ENCODE data around the gene HADHB.

DNA sequence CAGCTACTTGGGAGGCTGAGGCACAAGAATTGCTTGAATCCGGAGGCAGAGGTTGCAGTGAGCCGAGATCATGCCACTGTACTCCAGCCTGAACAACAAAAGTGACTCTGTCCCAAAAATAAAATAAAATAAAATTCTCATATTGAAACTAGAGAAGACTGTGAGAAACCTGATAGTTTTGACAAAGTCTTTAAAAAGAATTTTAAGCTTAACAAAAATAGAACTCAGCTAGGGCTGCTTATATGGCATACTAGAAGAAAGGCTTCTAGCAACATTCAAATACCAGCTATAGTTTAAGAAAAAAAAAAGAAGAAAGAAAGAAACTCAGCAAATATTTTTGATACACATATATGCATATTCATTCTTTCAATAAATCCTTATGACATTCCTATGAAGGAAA, 13.9 kb upstream of the HADHB start:
- TF ChIP-seq, protein P1, sequence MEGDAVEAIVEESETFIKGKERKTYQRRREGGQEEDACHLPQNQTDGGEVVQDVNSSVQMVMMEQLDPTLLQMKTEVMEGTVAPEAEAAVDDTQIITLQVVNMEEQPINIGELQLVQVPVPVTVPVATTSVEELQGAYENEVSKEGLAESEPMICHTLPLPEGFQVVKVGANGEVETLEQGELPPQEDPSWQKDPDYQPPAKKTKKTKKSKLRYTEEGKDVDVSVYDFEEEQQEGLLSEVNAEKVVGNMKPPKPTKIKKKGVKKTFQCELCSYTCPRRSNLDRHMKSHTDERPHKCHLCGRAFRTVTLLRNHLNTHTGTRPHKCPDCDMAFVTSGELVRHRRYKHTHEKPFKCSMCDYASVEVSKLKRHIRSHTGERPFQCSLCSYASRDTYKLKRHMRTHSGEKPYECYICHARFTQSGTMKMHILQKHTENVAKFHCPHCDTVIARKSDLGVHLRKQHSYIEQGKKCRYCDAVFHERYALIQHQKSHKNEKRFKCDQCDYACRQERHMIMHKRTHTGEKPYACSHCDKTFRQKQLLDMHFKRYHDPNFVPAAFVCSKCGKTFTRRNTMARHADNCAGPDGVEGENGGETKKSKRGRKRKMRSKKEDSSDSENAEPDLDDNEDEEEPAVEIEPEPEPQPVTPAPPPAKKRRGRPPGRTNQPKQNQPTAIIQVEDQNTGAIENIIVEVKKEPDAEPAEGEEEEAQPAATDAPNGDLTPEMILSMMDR (CRISPR knock-in tag; IDR thresholded peaks at IDR 0.05), result no peak
- TF ChIP-seq NR2F2 (IDR thresholded peaks at IDR 0.05; ENCODE audit: borderline replicate concordance, low read depth), result no peak
- no peak for TF ChIP-seq NBN (conservative IDR thresholded peaks at IDR 0.05)
- no peak for TF ChIP-seq ZNF18 (CRISPR knock-in tag; IDR thresholded peaks at IDR 0.05; ENCODE audit: insufficient replicate concordance)
- no peak for TF ChIP-seq POLR2AphosphoS5 (IDR thresholded peaks at IDR 0.05; ENCODE audit: low read depth, low read length)
- TF ChIP-seq MYC (CRISPR knock-in tag; IDR thresholded peaks at IDR 0.05; ENCODE audit: borderline replicate concordance), result no peak
- no peak for TF ChIP-seq MEIS2 (CRISPR knock-in tag; IDR thresholded peaks at IDR 0.05)
- no peak for TF ChIP-seq ZNF180 (CRISPR knock-in tag; IDR thresholded peaks at IDR 0.05; ENCODE audit: borderline replicate concordance, low read depth)
